Activated CD8-positive, alpha-beta memory T cell treated with anti-CD3 and anti-CD28 coated beads for 48 hours (primary cell): ENCODE data around the gene SF3A1.
"Not testable (repeated sequence)": the region's sequence is repeated elsewhere in the genome, so short reads cannot be mapped to it uniquely, and the experiment has no call there.

Experiments used
- DNase-seq, 3 experiments: peaks; one replicate each; pipeline ENCODE4 v3.0.0-alpha.2; 2020; ENCODE audit warnings: low read depth in 2 of 3, low spot score in 2 of 3

Gene SF3A1

GRCh38 chr22:30356449-30357235, at the start of gene SF3A1, which contains the start of gene CCDC157:
TSS of gene SF3A1 (minus strand) at chr22:30356894. CDS start at chr22:30356792, 102 bp downstream.
TSS of gene CCDC157 (plus strand) at chr22:30357007. CDS start at chr22:30366001, 8,994 bp downstream.
- peak; percentile 68 to 78 (median 70) for DNase-seq

- no peak for DNase-seq
These were observed 49.7 kb upstream of the SF3A1 start for GRCh38 chr22:30406400-30406799.

GRCh38 chr22:30405731-30406130, 49.0 kb upstream of the SF3A1 start:
- DNase-seq = no peak

GRCh38 chr22:30404307-30404706, 47.6 kb upstream of the SF3A1 start:
- no peak for DNase-seq

GRCh38 chr22:30402766-30403104, 46.0 kb upstream of the SF3A1 start:
- DNase-seq = not testable (repeated sequence)

GRCh38 chr22:30402028-30402765, 45.5 kb upstream of the SF3A1 start:
- no peak for DNase-seq

- DNase-seq = not testable (repeated sequence)
These were observed 44.3 kb upstream of the SF3A1 start for GRCh38 chr22:30401024-30401423.

GRCh38 chr22:30400159-30400558, 43.5 kb upstream of the SF3A1 start:
- no peak for DNase-seq

GRCh38 chr22:30399718-30400117, 43.0 kb upstream of the SF3A1 start:
- no peak for DNase-seq

GRCh38 chr22:30398685-30399680, 42.3 kb upstream of the SF3A1 start:
- DNase-seq = no peak

- no peak for DNase-seq
These were observed 41.3 kb upstream of the SF3A1 start for GRCh38 chr22:30397656-30398635.

- peak in 2 of 3 experiments; percentile 33 to 41 for DNase-seq
These were observed 40.4 kb upstream of the SF3A1 start, which contains the start of gene SEC14L2 for GRCh38 chr22:30396871-30397655. TSS of gene SEC14L2 (plus strand) at chr22:30397018. CDS start at chr22:30397117, 99 bp downstream.

GRCh38 chr22:30393885-30394284, 37.2 kb upstream of the SF3A1 start:
- DNase-seq = no peak

- DNase-seq = no peak
These were observed 36.6 kb upstream of the SF3A1 start for GRCh38 chr22:30393322-30393680.

- DNase-seq = no peak
These were observed 36.1 kb upstream of the SF3A1 start for GRCh38 chr22:30392661-30393321.

- peak; percentile 49 to 54 (median 52) for DNase-seq
These were observed 34.4 kb upstream of the SF3A1 start for GRCh38 chr22:30390974-30391691.

GRCh38 chr22:30386960-30387827, 30.5 kb upstream of the SF3A1 start, which contains the start of gene RNF215:
TSS of gene RNF215 (minus strand) at chr22:30387411. CDS start at chr22:30387313, 98 bp downstream.
- DNase-seq = peak; percentile 57 to 84 (median 66)
